Thyroid gland (tissue), 4 donors: ENCODE measurements around the gene PALS1.

Experiments
- POLR2A ChIP-seq, 2 donors: fragments of 450-650 bp; IDR thresholded peaks; one replicate each; pipeline ENCODE4 v1.6.1; 2017; ENCODE audit warnings: antibody characterized with exemption in 2 of 2, mild to moderate bottlenecking in 2 of 2, moderate library complexity in 1 of 2
- TF ChIP-seq, protein P1 (sequence below), 6 experiments: fragments of 200-600 bp in 3 of 6; fragments of 450-650 bp in 3 of 6; sonication (generic) in 3 of 6; IDR thresholded peaks; one replicate each; pipeline ENCODE4 v1.5.1; 2016 to 2019; ENCODE audit warnings: antibody characterized with exemption in 6 of 6, mild to moderate bottlenecking in 2 of 6, inconsistent platforms in 1 of 6, moderate library complexity in 1 of 6

GRCh38 chr14:67280506-67280905 lies 39.3 kb downstream of the PALS1 start:
- TF ChIP-seq, protein P1, sequence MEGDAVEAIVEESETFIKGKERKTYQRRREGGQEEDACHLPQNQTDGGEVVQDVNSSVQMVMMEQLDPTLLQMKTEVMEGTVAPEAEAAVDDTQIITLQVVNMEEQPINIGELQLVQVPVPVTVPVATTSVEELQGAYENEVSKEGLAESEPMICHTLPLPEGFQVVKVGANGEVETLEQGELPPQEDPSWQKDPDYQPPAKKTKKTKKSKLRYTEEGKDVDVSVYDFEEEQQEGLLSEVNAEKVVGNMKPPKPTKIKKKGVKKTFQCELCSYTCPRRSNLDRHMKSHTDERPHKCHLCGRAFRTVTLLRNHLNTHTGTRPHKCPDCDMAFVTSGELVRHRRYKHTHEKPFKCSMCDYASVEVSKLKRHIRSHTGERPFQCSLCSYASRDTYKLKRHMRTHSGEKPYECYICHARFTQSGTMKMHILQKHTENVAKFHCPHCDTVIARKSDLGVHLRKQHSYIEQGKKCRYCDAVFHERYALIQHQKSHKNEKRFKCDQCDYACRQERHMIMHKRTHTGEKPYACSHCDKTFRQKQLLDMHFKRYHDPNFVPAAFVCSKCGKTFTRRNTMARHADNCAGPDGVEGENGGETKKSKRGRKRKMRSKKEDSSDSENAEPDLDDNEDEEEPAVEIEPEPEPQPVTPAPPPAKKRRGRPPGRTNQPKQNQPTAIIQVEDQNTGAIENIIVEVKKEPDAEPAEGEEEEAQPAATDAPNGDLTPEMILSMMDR (IDR thresholded peaks at IDR 0.05) = no peak
- TF ChIP-seq POLR2A (IDR thresholded peaks at IDR 0.05) = no peak
